Measurements from ENCODE around the gene PCMT1. TPM values are rescaled to one million over a fixed set of nuclear protein-coding genes. Genes with fewer than 3 reads are reported as not detected.
"Not testable (repeated sequence)": the region's sequence is repeated elsewhere in the genome, so short reads cannot be mapped to it uniquely, and the experiment has no call there.

Gene PCMT1
- total and polyA plus RNA-seq, 9 of the 15 experiments (the other 6 are each of a cell fraction or from before 2014, with no cell fraction given), result 217 to 541 (median 327) TPM

DNA sequence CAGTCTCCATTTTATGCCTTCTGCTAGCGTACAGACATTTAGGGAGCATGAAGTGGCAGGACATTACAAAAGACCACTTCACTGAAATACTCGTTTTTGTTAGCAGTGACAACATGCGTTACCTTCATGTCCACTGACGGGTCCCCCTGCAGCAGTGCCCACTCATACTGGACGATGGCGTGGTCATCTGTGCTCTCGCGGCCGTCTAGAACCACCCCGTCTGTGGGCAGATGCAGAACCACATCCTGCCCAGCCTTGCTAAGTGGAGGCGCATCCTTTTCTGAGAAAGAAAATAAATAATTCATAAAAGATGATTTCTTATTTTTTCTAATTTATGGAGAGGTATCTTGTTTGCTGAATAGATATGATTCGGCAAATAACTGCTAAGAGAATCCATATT lies 103.3 kb downstream of the PCMT1 start (continued):
- TF ChIP-seq, protein P1, sequence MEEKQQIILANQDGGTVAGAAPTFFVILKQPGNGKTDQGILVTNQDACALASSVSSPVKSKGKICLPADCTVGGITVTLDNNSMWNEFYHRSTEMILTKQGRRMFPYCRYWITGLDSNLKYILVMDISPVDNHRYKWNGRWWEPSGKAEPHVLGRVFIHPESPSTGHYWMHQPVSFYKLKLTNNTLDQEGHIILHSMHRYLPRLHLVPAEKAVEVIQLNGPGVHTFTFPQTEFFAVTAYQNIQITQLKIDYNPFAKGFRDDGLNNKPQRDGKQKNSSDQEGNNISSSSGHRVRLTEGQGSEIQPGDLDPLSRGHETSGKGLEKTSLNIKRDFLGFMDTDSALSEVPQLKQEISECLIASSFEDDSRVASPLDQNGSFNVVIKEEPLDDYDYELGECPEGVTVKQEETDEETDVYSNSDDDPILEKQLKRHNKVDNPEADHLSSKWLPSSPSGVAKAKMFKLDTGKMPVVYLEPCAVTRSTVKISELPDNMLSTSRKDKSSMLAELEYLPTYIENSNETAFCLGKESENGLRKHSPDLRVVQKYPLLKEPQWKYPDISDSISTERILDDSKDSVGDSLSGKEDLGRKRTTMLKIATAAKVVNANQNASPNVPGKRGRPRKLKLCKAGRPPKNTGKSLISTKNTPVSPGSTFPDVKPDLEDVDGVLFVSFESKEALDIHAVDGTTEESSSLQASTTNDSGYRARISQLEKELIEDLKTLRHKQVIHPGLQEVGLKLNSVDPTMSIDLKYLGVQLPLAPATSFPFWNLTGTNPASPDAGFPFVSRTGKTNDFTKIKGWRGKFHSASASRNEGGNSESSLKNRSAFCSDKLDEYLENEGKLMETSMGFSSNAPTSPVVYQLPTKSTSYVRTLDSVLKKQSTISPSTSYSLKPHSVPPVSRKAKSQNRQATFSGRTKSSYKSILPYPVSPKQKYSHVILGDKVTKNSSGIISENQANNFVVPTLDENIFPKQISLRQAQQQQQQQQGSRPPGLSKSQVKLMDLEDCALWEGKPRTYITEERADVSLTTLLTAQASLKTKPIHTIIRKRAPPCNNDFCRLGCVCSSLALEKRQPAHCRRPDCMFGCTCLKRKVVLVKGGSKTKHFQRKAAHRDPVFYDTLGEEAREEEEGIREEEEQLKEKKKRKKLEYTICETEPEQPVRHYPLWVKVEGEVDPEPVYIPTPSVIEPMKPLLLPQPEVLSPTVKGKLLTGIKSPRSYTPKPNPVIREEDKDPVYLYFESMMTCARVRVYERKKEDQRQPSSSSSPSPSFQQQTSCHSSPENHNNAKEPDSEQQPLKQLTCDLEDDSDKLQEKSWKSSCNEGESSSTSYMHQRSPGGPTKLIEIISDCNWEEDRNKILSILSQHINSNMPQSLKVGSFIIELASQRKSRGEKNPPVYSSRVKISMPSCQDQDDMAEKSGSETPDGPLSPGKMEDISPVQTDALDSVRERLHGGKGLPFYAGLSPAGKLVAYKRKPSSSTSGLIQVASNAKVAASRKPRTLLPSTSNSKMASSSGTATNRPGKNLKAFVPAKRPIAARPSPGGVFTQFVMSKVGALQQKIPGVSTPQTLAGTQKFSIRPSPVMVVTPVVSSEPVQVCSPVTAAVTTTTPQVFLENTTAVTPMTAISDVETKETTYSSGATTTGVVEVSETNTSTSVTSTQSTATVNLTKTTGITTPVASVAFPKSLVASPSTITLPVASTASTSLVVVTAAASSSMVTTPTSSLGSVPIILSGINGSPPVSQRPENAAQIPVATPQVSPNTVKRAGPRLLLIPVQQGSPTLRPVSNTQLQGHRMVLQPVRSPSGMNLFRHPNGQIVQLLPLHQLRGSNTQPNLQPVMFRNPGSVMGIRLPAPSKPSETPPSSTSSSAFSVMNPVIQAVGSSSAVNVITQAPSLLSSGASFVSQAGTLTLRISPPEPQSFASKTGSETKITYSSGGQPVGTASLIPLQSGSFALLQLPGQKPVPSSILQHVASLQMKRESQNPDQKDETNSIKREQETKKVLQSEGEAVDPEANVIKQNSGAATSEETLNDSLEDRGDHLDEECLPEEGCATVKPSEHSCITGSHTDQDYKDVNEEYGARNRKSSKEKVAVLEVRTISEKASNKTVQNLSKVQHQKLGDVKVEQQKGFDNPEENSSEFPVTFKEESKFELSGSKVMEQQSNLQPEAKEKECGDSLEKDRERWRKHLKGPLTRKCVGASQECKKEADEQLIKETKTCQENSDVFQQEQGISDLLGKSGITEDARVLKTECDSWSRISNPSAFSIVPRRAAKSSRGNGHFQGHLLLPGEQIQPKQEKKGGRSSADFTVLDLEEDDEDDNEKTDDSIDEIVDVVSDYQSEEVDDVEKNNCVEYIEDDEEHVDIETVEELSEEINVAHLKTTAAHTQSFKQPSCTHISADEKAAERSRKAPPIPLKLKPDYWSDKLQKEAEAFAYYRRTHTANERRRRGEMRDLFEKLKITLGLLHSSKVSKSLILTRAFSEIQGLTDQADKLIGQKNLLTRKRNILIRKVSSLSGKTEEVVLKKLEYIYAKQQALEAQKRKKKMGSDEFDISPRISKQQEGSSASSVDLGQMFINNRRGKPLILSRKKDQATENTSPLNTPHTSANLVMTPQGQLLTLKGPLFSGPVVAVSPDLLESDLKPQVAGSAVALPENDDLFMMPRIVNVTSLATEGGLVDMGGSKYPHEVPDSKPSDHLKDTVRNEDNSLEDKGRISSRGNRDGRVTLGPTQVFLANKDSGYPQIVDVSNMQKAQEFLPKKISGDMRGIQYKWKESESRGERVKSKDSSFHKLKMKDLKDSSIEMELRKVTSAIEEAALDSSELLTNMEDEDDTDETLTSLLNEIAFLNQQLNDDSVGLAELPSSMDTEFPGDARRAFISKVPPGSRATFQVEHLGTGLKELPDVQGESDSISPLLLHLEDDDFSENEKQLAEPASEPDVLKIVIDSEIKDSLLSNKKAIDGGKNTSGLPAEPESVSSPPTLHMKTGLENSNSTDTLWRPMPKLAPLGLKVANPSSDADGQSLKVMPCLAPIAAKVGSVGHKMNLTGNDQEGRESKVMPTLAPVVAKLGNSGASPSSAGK (IDR thresholded peaks at IDR 0.05), result no peak
- TF ChIP-seq RAD51 (IDR thresholded peaks at IDR 0.05; ENCODE audit: borderline replicate concordance, low read depth), result no peak

DNA sequence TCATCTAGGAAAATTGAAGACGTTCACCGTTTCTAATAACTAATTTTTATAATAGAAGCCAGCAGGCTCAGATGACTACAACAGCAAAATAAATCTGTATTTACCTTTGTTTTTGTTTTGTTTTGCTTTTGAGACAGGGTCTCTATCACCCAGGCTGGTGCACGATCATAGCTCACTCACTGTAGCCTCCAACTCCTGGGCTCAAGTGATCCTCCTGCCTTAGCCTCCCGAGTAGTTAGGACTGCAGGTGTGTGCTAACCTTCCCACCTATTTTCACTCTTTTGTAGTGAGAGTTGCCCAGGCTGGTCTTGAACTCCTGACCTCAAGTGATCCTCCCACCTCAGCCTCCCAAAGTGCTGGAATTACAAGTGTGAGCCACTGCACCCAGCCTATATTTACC lies 104.5 kb downstream of the PCMT1 start:
- peaks cover 10 to 13% of the 10 kb centered on the region in 2 experiments; a peak in 3 of 5 replicates for H3K27me3 ChIP-seq (ENCODE audit: control insufficient read depth in 2 of 2, insufficient read depth in 2 of 2, low read length in 2 of 2)
- POLR2A ChIA-PET, result interaction anchor here (1.3 kb wide), 1 partner anchor 8 kb away, joined by 4 read pairs; no protein-coding TSS in a partner anchor
- DNase-seq (ENCODE audit: extremely low read depth in 1 of 4, low spot score in 3 of 4); ATAC-seq; BruUV-seq (replicated peaks); CTCF ChIA-PET (ENCODE audit: low intra/inter-chr PET ratio); FAIRE-seq; H3K79me2 ChIP-seq (ENCODE audit: control insufficient read depth, insufficient read depth, low read length); H3K9me3 ChIP-seq (replicated peaks; ENCODE audit: control insufficient read depth, insufficient read depth, low read depth, low read length); in situ Hi-C loops (cut with MboI); H3K27ac ChIP-seq (ENCODE audit: extremely low read depth, low read depth, low read length); H2AFZ ChIP-seq (ENCODE audit: low read depth, low read length); H3K9me1 ChIP-seq (ENCODE audit: control insufficient read depth, insufficient read depth, low read length); H3K4me1 ChIP-seq (replicated peaks in 1 of 2; ENCODE audit: control insufficient read depth in 2 of 2, insufficient read depth in 2 of 2, low read length in 2 of 2); intact Hi-C loops (cut with micrococcal nuclease); H3K4me2 ChIP-seq (ENCODE audit: insufficient read depth, low read length); H3K36me3 ChIP-seq (ENCODE audit: control insufficient read depth, insufficient read depth, low read length); H3K9ac ChIP-seq (ENCODE audit: insufficient read depth in 1 of 2, low read depth in 2 of 2, low read length in 2 of 2); H4K20me1 ChIP-seq (replicated peaks; ENCODE audit: control insufficient read depth, insufficient read depth, low read length); H3K4me3 ChIP-seq: not testable (repeated sequence)
- WGBS (ENCODE audit: insufficient coverage, low coverage, missing lambda C conversion rate), result 17% methylated on average over 4 of the region's 4 CpGs
